Subcutaneous abdominal adipose tissue (tissue), 5 donors: ENCODE results near the gene HNRNPH2.
A peak's percentile ranks its signal among the peaks of the same experiment; 100 is the strongest.

Experiments used
- H3K27ac ChIP-seq: one replicate; pipeline ENCODE4 v1.7.0; 2013; ENCODE audit warnings: low read depth, mild to moderate bottlenecking, inconsistent platforms, low read length, moderate library complexity
- H3K27me3 ChIP-seq, 5 donors: one replicate each; pipeline ENCODE4 v1.7.0; 2013; ENCODE audit warnings: low read length in 5 of 5, inconsistent platforms in 1 of 5; ENCODE audit not compliant: control insufficient read depth in 5 of 5, insufficient read depth in 4 of 5
- H3K36me3 ChIP-seq, 5 donors: one replicate each; pipeline ENCODE4 v1.7.0; 2013; ENCODE audit warnings: low read length in 5 of 5; ENCODE audit not compliant: control insufficient read depth in 5 of 5, insufficient read depth in 5 of 5
- H3K4me1 ChIP-seq, 5 donors: one replicate each; pipeline ENCODE4 v1.7.0; 2013; ENCODE audit warnings: low read length in 5 of 5, mild to moderate bottlenecking in 3 of 5, moderate library complexity in 1 of 5; ENCODE audit not compliant: control insufficient read depth in 5 of 5, insufficient read depth in 5 of 5
- H3K4me3 ChIP-seq, 5 donors: one replicate each; pipeline ENCODE4 v1.7.0; 2013; ENCODE audit warnings: low read length in 5 of 5, low read depth in 1 of 5
- H3K9ac ChIP-seq, 5 donors: one replicate each; pipeline ENCODE4 v1.7.0; 2013; ENCODE audit warnings: low read length in 5 of 5, mild to moderate bottlenecking in 4 of 5, moderate library complexity in 3 of 5
- H3K9me3 ChIP-seq, 5 donors: one replicate each; pipeline ENCODE4 v1.7.0; 2013; ENCODE audit warnings: low read length in 5 of 5; ENCODE audit not compliant: control insufficient read depth in 5 of 5
- donor health status: healthy.
- donor health status: healthy.
- donor health status: healthy.
- donor health status: healthy.
- donor health status: healthy.

HNRNPH2 gene

DNA sequence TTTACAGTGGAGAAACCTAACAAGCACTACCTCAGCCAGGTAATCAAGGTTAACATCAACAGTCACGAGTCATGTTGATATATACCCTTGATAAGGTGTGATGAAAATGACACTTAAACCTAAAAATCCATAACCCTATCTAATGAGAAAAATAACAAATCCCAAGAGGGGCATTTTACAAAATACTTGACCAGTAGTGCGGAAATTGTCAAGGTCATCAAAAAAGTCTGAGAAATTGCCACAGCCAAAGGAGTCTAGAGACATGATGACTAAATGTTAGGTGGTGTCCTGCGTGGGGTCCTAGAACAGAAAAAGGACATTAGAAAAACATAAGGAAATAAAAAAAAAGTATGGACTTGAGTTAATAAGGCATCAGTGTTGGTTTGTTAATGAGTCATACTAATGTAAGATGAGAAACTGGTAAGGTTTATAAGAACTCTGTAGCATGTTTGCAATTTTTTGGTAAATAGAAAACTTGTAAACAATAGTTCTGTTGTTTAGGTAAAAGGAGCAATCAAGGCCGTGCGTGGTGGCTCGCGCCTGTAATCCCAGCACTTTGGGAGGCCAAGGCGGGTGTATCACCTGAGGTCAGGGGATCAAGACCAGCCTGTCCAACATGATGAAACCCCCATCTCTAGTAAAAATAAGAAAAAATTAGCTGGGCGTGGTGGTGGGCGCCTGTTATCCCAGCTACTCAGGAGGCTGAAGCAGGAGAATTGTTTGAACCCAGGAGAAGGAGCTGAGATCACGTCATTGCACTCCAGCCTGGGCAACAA, 14.3 kb upstream of the HNRNPH2 start:
- H3K4me3 ChIP-seq, result no peak overlapping the region
- H3K9me3 ChIP-seq, result peaks cover 0 to 2% (median 0%) of the 10 kb centered on the region in 5 donors
- H3K27me3 ChIP-seq, result peaks cover 0 to 5% (median 3%) of the 10 kb centered on the region in 5 donors
- H3K4me1 ChIP-seq, result peaks cover 0 to 14% (median 10%) of the 10 kb centered on the region in 5 donors
- H3K27ac ChIP-seq, result no peak overlapping the region
- peaks cover 0 to 16% (median 12%) of the 10 kb centered on the region in 5 donors for H3K36me3 ChIP-seq
- no peak overlapping the region for H3K9ac ChIP-seq

DNA sequence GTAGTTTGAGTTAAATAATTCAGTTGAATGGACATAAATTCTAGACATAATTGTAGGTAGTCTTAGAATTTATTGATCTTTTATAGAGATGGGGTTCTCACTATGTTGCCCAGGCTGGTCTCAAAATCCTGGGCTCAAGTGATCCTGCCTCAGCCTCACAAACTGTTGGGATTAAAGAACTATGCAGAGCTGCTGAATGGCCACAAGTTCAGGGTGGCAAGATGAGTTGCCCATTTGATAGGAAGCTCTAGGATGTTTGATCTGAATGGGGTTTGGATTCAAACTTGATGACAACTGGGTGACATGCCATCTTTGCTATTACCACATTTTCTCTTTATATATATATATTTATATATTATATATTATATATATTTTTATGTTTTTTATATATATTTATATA, 13.7 kb upstream of the HNRNPH2 start:
- peaks cover 0 to 14% (median 10%) of the 10 kb centered on the region in 5 donors for H3K4me1 ChIP-seq
- H3K9me3 ChIP-seq, result peaks cover 0 to 2% (median 0%) of the 10 kb centered on the region in 5 donors
- no peak overlapping the region for H3K9ac ChIP-seq
- H3K27ac ChIP-seq, result no peak overlapping the region
- H3K36me3 ChIP-seq, result peaks cover 0 to 16% (median 12%) of the 10 kb centered on the region in 5 donors
- no peak overlapping the region for H3K4me3 ChIP-seq
- peaks cover 0 to 5% (median 3%) of the 10 kb centered on the region in 5 donors for H3K27me3 ChIP-seq

DNA sequence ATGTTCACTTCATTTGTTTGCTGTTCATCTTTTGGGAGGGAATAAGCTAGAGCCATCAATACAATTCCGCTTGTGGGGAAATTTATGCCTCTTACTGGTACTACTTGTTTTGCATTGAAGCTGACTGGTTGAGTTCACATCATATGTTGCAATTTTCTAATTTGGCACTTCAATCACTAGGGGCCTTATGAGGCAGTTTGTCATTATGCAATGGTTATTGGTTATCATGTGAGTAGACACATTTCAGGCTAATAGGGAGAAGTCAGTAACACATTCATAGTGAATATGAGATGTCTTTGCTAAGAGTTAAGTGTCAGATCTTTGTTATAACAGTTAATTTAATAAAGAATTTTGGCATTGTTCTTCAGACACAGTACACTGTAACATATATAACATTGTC, 12.2 kb upstream of the HNRNPH2 start:
- Histone ChIP-seq H3K36me3 (peaks cover 0 to 19% (median 12%) of the 10 kb centered on the region in 5 donors), H3K4me1 (peaks cover 0 to 11% (median 5%) of the 10 kb centered on the region in 5 donors), H3K27me3 (peaks cover 0 to 5% (median 3%) of the 10 kb centered on the region in 5 donors), H3K9me3 (peaks cover 0 to 2% (median 0%) of the 10 kb centered on the region in 5 donors), H3K4me3 (no peak overlapping the region), H3K27ac (no peak overlapping the region), H3K9ac (no peak overlapping the region)

DNA sequence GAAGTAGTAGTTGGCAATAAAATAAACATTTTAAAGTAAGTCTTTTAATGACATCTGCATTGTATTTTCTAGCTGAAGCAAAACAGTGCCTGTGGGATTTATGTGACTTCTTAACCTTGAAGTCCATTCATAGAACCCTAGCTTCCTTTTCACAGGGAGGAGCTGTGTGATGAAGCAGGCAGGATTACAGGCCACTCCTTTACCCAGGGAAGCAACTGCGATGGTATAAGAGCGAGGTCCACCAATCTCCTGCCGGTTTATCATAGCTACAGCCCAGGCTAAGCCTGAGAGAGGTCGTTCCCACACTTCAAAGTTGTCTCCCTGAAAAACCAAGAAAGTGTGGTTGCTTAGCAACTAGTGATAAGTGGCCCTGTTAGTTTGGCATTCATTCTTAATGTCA, 10.2 kb upstream of the HNRNPH2 start:
- no peak overlapping the region for H3K27ac ChIP-seq
- H3K36me3 ChIP-seq, result peaks cover 0 to 28% (median 8%) of the 10 kb centered on the region in 5 donors
- H3K9me3 ChIP-seq, result no peaks in the 10 kb centered on the region
- no peaks in the 10 kb centered on the region for H3K4me1 ChIP-seq
- H3K9ac ChIP-seq, result no peak overlapping the region
- H3K4me3 ChIP-seq, result no peak overlapping the region
- H3K27me3 ChIP-seq, result peaks cover 0 to 7% (median 0%) of the 10 kb centered on the region in 5 donors

DNA sequence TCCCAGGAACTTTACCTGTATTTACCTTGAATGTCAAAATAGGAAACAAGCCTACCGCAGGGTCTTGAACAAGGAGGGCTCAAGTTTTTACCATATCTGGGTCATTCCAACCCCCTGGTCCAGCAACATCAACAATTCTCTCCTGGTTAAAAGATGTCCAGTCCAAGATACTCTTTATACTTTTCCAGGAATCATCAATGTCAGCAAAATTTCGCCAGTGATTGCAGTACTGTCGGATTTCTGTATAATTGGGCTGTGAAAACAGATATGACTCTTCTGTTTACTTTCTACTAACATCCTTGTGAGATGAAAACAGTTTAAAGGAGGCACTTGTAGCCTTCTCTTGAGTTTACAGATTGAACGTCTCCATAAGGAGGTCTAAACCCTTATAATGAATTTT, 9.3 kb upstream of the HNRNPH2 start:
- Histone ChIP-seq H3K4me3 (no peak overlapping the region), H3K27me3 (peaks cover 0 to 7% (median 0%) of the 10 kb centered on the region in 5 donors), H3K4me1 (no peaks in the 10 kb centered on the region), H3K9me3 (no peaks in the 10 kb centered on the region), H3K36me3 (peaks cover 0 to 28% (median 4%) of the 10 kb centered on the region in 5 donors), H3K9ac (no peak overlapping the region), H3K27ac (no peak overlapping the region)

DNA sequence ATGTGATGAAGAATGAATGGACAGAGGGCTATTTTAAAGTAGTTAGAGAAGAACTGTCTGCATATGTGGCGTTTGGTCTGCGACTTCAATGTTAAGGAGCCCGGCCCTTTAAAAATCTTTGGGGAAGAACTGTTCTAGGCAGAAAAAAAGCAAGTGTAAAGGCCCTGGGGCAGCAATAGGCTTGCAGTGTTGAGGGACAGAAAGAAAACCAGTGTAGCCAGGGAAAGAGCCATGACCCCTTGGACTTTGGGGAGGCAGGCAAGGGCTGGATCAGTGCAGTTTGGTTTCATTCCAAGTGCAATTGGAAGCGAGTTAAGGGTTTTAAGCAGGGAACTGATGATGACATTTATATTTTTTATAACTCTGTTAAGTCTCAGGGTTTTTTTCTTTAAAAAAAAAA, 8.2 kb upstream of the HNRNPH2 start:
- no peak overlapping the region for H3K9ac ChIP-seq
- H3K4me1 ChIP-seq, result no peaks in the 10 kb centered on the region
- H3K27me3 ChIP-seq, result peaks cover 0 to 7% (median 0%) of the 10 kb centered on the region in 5 donors
- no peaks in the 10 kb centered on the region for H3K9me3 ChIP-seq
- no peak overlapping the region for H3K4me3 ChIP-seq
- no peak overlapping the region for H3K27ac ChIP-seq
- peaks cover 0 to 28% (median 4%) of the 10 kb centered on the region in 5 donors for H3K36me3 ChIP-seq

DNA sequence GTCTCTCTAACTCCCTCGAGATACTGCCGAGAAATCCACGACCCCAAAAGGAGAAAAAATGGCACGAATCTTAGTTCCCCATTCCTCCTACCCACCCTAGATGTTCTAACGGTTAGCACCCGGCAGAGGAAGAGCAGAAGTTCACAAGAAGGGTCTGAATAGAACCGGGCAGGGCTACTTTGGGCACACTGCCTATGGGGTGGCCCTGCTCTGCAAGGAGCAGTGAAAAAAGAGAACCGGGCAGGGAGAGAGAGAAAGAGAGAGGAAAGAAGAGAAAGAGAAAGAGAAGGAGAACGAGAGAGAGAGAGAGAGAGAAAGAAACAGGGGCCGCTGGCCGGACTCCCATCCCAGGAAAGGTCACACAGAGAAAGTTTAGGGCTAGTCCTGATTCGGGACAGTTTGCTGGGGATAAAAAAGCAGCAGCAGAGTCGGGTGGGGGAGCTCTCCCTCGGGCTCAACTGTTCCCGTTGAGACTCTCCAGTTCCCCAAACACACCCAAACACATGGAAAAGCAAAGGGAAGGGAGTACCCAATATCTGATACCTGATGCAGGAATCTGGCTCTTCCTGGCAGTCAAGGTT, 765 bp upstream of the HNRNPH2 start:
- Histone ChIP-seq H3K9me3 (peaks cover 0 to 3% (median 0%) of the 10 kb centered on the region in 5 donors), H3K4me1 (peaks cover 3 to 29% (median 18%) of the 10 kb centered on the region in 5 donors), H3K4me3 (peak overlapping the region; percentile 74 to 95 (median 82)), H3K36me3 (peaks cover 0 to 5% (median 4%) of the 10 kb centered on the region in 5 donors), H3K9ac (peak overlapping the region; percentile 72 to 86 (median 77)), H3K27me3 (peaks cover 0 to 5% (median 0%) of the 10 kb centered on the region in 5 donors), H3K27ac (peak overlapping the region; percentile 93)

DNA sequence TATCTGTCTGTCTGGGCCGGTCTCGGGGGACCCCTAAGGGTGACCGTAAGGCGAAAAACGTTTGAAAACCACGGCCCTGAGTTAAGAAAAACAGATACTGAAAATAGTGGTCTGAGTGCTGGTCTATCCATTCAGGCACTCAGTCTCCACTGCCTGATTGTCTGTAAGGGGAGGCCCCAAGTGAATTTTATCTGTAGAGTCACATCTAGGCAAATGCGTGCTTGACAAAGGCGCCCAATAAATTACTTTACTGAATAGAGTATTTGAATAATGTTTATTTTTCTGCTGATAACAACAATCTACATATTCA, 465 bp downstream of the HNRNPH2 start:
- H3K36me3 ChIP-seq, result peaks cover 0 to 13% (median 7%) of the 10 kb centered on the region in 5 donors
- peaks cover 0 to 5% (median 0%) of the 10 kb centered on the region in 5 donors for H3K27me3 ChIP-seq
- peak overlapping the region; percentile 93 for H3K27ac ChIP-seq
- H3K4me1 ChIP-seq, result peaks cover 3 to 29% (median 18%) of the 10 kb centered on the region in 5 donors
- H3K9ac ChIP-seq, result peak overlapping the region; percentile 73 to 86 (median 85)
- peaks cover 0 to 3% (median 0%) of the 10 kb centered on the region in 5 donors for H3K9me3 ChIP-seq
- H3K4me3 ChIP-seq, result peak overlapping the region; percentile 38 to 95 (median 82)

DNA sequence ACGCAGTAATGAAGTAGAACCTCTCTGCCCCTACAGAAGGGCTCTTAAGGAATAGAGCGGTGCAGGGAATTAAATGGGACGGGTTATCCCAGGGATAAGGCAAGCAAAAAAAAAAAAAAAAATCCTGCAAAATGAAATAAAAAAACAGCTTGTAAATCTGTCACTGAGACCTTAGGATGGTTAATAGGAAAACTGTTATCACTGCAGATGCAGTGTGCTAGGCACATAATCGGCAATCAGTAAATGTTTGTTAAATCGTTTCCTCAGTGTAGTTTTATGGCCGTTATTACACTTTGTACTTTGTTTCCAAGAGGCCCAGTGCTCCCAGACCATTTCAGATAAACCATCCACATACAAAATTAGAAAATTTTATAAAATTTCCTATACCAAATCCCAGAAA, 1.0 kb downstream of the HNRNPH2 start:
- Histone ChIP-seq H3K9ac (peak overlapping the region; percentile 0 to 86 (median 78)), H3K36me3 (peaks cover 0 to 13% (median 8%) of the 10 kb centered on the region in 5 donors), H3K4me3 (peak overlapping the region; percentile 38 to 95 (median 82)), H3K27me3 (peaks cover 0 to 5% (median 0%) of the 10 kb centered on the region in 5 donors), H3K27ac (peak overlapping the region; percentile 93), H3K4me1 (peaks cover 3 to 29% (median 18%) of the 10 kb centered on the region in 5 donors), H3K9me3 (peaks cover 0 to 3% (median 0%) of the 10 kb centered on the region in 5 donors)

DNA sequence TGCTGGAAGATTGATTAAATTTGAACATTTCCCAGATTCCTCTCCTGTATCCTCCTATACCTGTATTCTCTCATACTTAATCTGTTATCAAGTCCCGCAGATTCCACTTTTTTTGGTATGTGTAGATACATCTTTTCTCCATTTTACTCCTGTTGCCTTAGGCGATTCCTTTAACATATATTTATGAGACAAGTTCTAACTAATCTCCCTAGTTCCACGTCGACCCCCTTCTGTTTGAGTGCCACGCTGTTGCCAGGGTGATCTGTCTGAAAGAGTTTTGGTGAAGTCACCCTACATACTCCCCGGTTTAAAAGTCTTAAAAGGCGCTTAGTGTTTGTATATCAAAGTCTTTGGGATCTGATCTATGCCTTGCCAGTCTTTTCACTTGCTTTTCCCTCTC, 2.4 kb downstream of the HNRNPH2 start:
- peaks cover 0 to 3% (median 0%) of the 10 kb centered on the region in 5 donors for H3K9me3 ChIP-seq
- peaks cover 0 to 13% (median 8%) of the 10 kb centered on the region in 5 donors for H3K36me3 ChIP-seq
- peak overlapping the region in 4 of 5 donors; percentile 25 to 44 (median 38) for H3K9ac ChIP-seq
- peak overlapping the region; percentile 26 for H3K27ac ChIP-seq
- H3K27me3 ChIP-seq, result peaks cover 0 to 5% (median 0%) of the 10 kb centered on the region in 5 donors
- no peak overlapping the region for H3K4me3 ChIP-seq
- H3K4me1 ChIP-seq, result peaks cover 3 to 29% (median 19%) of the 10 kb centered on the region in 5 donors
